Astrocyte (in vitro differentiated cells and primary cell): ENCODE data around the gene SEMA6C. TPM values are rescaled to one million over a fixed set of nuclear protein-coding genes. Genes with fewer than 3 reads are reported as not detected.

ENCODE experiments used
- DNase-seq: peaks from one replicate; pipeline ENCODE4 v3.0.0-alpha.2; 2010; ENCODE audit warnings: low read depth
- FAIRE-seq: peaks from 2 replicates; lab custom pipeline; 2011; peaks lifted over from hg19 to GRCh38; lab: Jason Lieb, UNC
- H2AFZ ChIP-seq: 2 replicates; pipeline ENCODE4 v1.6.0; 2012; ENCODE audit warnings: low read depth, low read length, inconsistent platforms
- H3K27ac ChIP-seq: 2 replicates; pipeline ENCODE4 v1.5.1; 2011; ENCODE audit warnings: low read depth, low read length, inconsistent platforms
- H3K27me3 ChIP-seq: 2 replicates; pipeline ENCODE4 v1.6.0; 2011; ENCODE audit warnings: low read length, inconsistent platforms; ENCODE audit not compliant: insufficient read depth
- H3K36me3 ChIP-seq: 2 replicates; pipeline ENCODE4 v1.5.1; 2011; ENCODE audit warnings: low read length, inconsistent platforms; ENCODE audit not compliant: insufficient read depth
- H3K4me1 ChIP-seq: 2 replicates; pipeline ENCODE4 v1.5.1; 2011; ENCODE audit warnings: low read length, inconsistent platforms; ENCODE audit not compliant: insufficient read depth
- H3K4me2 ChIP-seq: 2 replicates; pipeline ENCODE4 v1.6.0; 2012; ENCODE audit warnings: low read length, inconsistent platforms
- H3K4me3 ChIP-seq: 2 replicates; pipeline ENCODE4 v1.5.1; 2011; ENCODE audit warnings: low read depth, mild to moderate bottlenecking, low read length, inconsistent platforms; ENCODE audit not compliant: insufficient read depth
- H3K79me2 ChIP-seq: 2 replicates; pipeline ENCODE4 v1.6.0; 2012; ENCODE audit warnings: mild to moderate bottlenecking, low read length, inconsistent platforms; ENCODE audit not compliant: insufficient read depth
- H3K9ac ChIP-seq: 2 replicates; pipeline ENCODE4 v1.6.0; 2012; ENCODE audit warnings: mild to moderate bottlenecking, low read length, inconsistent platforms
- H3K9me3 ChIP-seq: 2 replicates; pipeline ENCODE4 v1.5.1; 2012; ENCODE audit warnings: low read depth, mild to moderate bottlenecking, low read length, inconsistent platforms; ENCODE audit not compliant: insufficient read depth
- H4K20me1 ChIP-seq: 2 replicates; pipeline ENCODE4 v1.6.0; 2012; ENCODE audit warnings: low read length, inconsistent platforms; ENCODE audit not compliant: insufficient read depth
- H3K27ac Mint-ChIP-seq: one replicate; pipeline ENCODE4 v1.8.0; 2021; ENCODE audit warnings: mild to moderate bottlenecking, mixed read lengths; ENCODE audit not compliant: unreplicated experiment
- H3K27me3 Mint-ChIP-seq: one replicate; pipeline ENCODE4 v1.8.0; 2021; ENCODE audit warnings: low read depth, mixed read lengths; ENCODE audit not compliant: unreplicated experiment
- H3K36me3 Mint-ChIP-seq: one replicate; pipeline ENCODE4 v1.8.0; 2021; ENCODE audit warnings: low read depth, mixed read lengths; ENCODE audit not compliant: unreplicated experiment
- H3K4me1 Mint-ChIP-seq: one replicate; pipeline ENCODE4 v1.8.0; 2021; ENCODE audit warnings: low read depth, mixed read lengths; ENCODE audit not compliant: unreplicated experiment
- H3K4me3 Mint-ChIP-seq: one replicate; pipeline ENCODE4 v1.8.0; 2021; ENCODE audit warnings: mild to moderate bottlenecking, moderate library complexity, mixed read lengths; ENCODE audit not compliant: unreplicated experiment
- H3K9me3 Mint-ChIP-seq: one replicate; pipeline ENCODE4 v1.8.0; 2021; ENCODE audit warnings: mild to moderate bottlenecking, mixed read lengths; ENCODE audit not compliant: unreplicated experiment
- EZH2 ChIP-seq: IDR thresholded peaks from 2 replicates; pipeline ENCODE4 v1.6.1; 2012; ENCODE audit warnings: mild to moderate bottlenecking, low read length, inconsistent platforms; ENCODE audit not compliant: insufficient read depth
- total RNA-seq: library from RNA; stranded (reverse); gene quantifications from 2 replicates; pipeline ENCODE4 v1.2.1, GENCODE V29; 2021
- TF ChIP-seq, protein P1 (sequence below): IDR thresholded peaks from 2 replicates; pipeline ENCODE4 v1.5.1; 2011; ENCODE audit warnings: low read depth, mild to moderate bottlenecking, inconsistent platforms, low read length, moderate library complexity; ENCODE audit not compliant: insufficient read depth

The SEMA6C gene
- total RNA-seq, 1 donor from 2014 or later, result 7.4 TPM

GRCh38 chr1:151193856-151194255 is 47.4 kb upstream of the SEMA6C start:
- Mint-ChIP-seq H3K9me3 (no peaks in the 10 kb centered on the region), H3K4me3 (no peak overlapping the region), H3K4me1 (peaks cover 8% of the 10 kb centered on the region), H3K27ac (no peak overlapping the region), H3K36me3 (no peaks in the 10 kb centered on the region), H3K27me3 (no peaks in the 10 kb centered on the region)
- FAIRE-seq (no peak), DNase-seq (no peak)
- TF ChIP-seq, protein P1, sequence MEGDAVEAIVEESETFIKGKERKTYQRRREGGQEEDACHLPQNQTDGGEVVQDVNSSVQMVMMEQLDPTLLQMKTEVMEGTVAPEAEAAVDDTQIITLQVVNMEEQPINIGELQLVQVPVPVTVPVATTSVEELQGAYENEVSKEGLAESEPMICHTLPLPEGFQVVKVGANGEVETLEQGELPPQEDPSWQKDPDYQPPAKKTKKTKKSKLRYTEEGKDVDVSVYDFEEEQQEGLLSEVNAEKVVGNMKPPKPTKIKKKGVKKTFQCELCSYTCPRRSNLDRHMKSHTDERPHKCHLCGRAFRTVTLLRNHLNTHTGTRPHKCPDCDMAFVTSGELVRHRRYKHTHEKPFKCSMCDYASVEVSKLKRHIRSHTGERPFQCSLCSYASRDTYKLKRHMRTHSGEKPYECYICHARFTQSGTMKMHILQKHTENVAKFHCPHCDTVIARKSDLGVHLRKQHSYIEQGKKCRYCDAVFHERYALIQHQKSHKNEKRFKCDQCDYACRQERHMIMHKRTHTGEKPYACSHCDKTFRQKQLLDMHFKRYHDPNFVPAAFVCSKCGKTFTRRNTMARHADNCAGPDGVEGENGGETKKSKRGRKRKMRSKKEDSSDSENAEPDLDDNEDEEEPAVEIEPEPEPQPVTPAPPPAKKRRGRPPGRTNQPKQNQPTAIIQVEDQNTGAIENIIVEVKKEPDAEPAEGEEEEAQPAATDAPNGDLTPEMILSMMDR, result no peak
- no peak for TF ChIP-seq EZH2
- Histone ChIP-seq H3K79me2 (peaks cover 15% of the 10 kb centered on the region), H3K36me3 (no peaks in the 10 kb centered on the region), H3K9me3 (no peaks in the 10 kb centered on the region), H3K4me2 (no peak overlapping the region), H4K20me1 (peaks cover 3% of the 10 kb centered on the region), H3K9ac (no peak overlapping the region), H2AFZ (no peak overlapping the region), H3K4me3 (no peak overlapping the region), H3K4me1 (peaks cover 15% of the 10 kb centered on the region), H3K27ac (no peak overlapping the region), H3K27me3 (no peaks in the 10 kb centered on the region)

DNA sequence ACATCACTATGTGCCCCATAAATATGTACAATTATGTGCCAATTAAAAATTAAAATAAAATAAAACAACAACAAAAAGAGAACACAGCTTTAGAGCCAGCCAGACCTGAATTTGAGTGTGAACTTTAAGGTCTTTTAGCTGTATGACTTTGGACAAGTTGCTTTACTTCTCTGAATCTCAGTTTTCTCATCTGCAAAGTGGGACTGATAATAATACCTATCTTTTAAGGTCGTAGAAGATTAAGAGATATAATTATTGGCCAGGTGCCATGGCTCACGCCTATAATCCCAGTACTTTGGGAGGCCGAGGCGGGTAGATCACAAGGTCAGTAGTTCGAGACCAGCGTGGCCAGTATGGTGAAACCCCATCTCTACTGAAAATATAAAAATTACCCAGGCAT is 46.9 kb upstream of the SEMA6C start:
- Mint-ChIP-seq H3K27me3 (no peaks in the 10 kb centered on the region), H3K4me1 (peaks cover 12% of the 10 kb centered on the region), H3K9me3 (no peaks in the 10 kb centered on the region), H3K4me3 (no peak overlapping the region), H3K36me3 (no peaks in the 10 kb centered on the region), H3K27ac (no peak overlapping the region)
- H3K4me2 ChIP-seq, result no peak overlapping the region
- H3K4me1 ChIP-seq, result peaks cover 20% of the 10 kb centered on the region
- H3K9ac ChIP-seq, result no peak overlapping the region
- H2AFZ ChIP-seq, result no peak overlapping the region
- TF ChIP-seq EZH2, result no peak
- TF ChIP-seq, protein P1, result no peak
- H3K4me3 ChIP-seq, result no peak overlapping the region
- no peaks in the 10 kb centered on the region for H3K27me3 ChIP-seq
- no peaks in the 10 kb centered on the region for H3K9me3 ChIP-seq
- peaks cover 16% of the 10 kb centered on the region for H3K79me2 ChIP-seq
- H4K20me1 ChIP-seq, result peaks cover 3% of the 10 kb centered on the region
- no peak overlapping the region for H3K27ac ChIP-seq
- DNase-seq (no peak), FAIRE-seq (no peak)
- H3K36me3 ChIP-seq, result no peaks in the 10 kb centered on the region

DNA sequence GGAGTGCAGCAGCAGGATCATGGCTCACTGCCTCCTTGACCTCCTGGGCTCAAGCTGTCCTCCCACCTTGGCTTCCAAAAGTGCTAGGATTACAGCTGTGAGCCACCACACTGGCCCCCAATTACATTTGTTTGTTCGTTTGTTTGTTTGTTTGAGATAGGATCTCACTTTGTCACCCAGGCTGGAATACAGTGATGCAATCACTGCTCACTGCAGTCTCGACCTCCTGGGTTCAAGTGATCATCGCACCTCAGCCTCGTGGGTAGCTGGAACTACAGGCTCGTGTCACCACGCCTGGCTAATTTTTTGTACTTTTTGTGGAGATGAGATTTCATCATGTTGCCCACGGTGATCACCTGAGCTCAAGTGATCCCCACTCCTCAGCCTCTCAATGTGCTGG is 45.6 kb upstream of the SEMA6C start:
- Histone ChIP-seq H3K4me2 (no peak overlapping the region), H3K9ac (no peak overlapping the region), H3K27ac (no peak overlapping the region), H4K20me1 (peaks cover 6% of the 10 kb centered on the region), H3K79me2 (peaks cover 28% of the 10 kb centered on the region), H3K9me3 (no peaks in the 10 kb centered on the region), H3K4me1 (peaks cover 15% of the 10 kb centered on the region), H3K4me3 (no peak overlapping the region), H3K36me3 (no peaks in the 10 kb centered on the region), H2AFZ (no peak overlapping the region), H3K27me3 (no peaks in the 10 kb centered on the region)
- FAIRE-seq, result no peak
- H3K27ac Mint-ChIP-seq, result no peak overlapping the region
- no peaks in the 10 kb centered on the region for H3K36me3 Mint-ChIP-seq
- peak overlapping the region; percentile 14 for H3K4me3 Mint-ChIP-seq
- no peak for TF ChIP-seq EZH2
- TF ChIP-seq, protein P1, result no peak
- no peaks in the 10 kb centered on the region for H3K9me3 Mint-ChIP-seq
- peaks cover 12% of the 10 kb centered on the region for H3K4me1 Mint-ChIP-seq
- no peak for DNase-seq
- no peaks in the 10 kb centered on the region for H3K27me3 Mint-ChIP-seq
